Skeletal muscle cell (primary cell): ENCODE results near the gene PSMD1.
"Not testable (repeated sequence)": the region's sequence is repeated elsewhere in the genome, so short reads cannot be mapped to it uniquely, and the experiment has no call there.

Experiments
- DNase-seq: peaks from one replicate; pipeline ENCODE4 v3.0.0-alpha.2; 2010; ENCODE audit warnings: low read depth
- H3K4me3 ChIP-seq: 2 replicates; pipeline ENCODE4 v1.5.1; 2011; ENCODE audit warnings: low read depth, mild to moderate bottlenecking, control low read depth, low read length, moderate library complexity

Gene PSMD1

GRCh38 chr2:231191896-231192872 lies 135.5 kb downstream of the PSMD1 start:
- peak; percentile 51 for DNase-seq
- no peak overlapping the region for H3K4me3 ChIP-seq

GRCh38 chr2:231193216-231193615 lies 136.5 kb downstream of the PSMD1 start:
- H3K4me3 ChIP-seq = no peak overlapping the region
- no peak for DNase-seq

GRCh38 chr2:231196592-231196991 lies 139.9 kb downstream of the PSMD1 start:
- DNase-seq = no peak

GRCh38 chr2:231197196-231197595 lies 140.5 kb downstream of the PSMD1 start:
- DNase-seq, H3K4me3 ChIP-seq: not testable (repeated sequence)

More at GRCh38 chr2:231196592-231196991, 139.9 kb downstream of the PSMD1 start:
- H3K4me3 ChIP-seq = no peak overlapping the region

DNA sequence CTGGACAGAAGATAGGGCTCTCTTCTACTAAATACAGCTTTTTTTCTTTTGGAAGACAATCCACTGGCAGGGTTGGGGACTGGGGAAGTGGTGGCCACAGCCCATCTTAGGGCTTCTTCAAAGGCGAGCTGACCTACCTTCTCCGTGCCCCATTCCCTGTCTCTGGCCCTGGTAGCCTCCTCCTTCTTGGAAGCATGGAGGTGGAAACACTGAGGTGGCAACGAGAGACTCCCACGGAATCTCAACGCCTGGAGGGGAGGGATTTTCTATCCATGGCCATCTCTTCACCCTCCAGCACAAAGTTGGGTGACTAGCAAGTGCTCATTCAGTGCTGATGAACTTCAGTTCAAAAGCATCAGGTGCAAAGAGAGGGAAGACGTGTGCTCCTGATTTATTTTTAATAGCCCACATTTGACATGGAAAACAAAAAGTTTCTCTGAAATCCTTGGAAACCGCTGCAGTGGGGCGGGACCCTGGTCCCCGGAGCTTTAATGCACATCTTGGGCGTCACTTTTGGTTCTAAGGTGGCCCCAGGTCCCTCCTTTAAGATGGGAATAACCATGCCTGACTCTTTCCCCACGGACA lies 141.1 kb downstream of the PSMD1 start:
- H3K4me3 ChIP-seq = peak overlapping the region; percentile 71
- DNase-seq = no peak

DNA sequence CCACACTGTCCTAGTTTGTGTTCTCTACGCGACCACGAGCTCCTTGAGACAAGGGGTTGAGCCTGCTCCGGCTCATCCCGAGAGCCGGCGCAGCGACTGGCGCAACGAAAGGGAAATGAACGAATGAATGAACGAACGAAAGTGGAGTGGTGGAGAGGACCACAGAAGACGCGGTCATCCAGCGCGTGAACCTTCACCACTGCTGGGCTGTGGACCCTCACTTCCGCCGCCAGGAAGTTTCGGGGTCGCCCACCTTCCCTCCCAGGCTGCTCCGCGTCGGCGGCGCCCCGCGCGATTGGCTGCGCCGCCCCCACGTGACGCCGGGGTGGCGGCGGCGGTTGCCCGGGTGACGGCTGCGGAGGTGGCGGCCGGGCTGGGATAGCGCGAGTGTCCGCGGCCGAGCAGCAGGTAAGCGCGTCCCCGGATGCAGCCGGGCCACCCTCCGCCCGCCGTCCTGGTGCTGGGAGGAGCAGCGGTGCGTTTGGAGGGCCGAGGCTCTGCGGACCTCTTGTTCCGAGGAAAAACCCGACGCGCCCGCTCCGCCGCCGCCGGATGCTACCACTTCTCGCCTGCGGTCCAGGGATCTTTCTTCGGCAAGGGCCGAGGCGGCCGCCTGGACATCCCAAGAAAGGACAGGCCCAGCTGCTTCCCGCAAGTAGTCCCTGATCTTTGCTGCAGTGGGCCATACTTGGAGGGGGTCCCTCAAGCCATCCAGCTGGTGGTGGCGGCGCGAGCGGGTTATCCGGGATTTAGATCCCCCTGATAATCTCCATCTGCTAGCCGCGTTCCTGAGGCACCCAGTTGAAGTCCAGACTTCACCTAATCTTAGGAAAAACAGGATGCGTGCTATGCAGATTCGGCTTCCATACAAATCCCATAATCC lies 141.9 kb downstream of the PSMD1 start, which contains the start of gene ARMC9:
TSS of gene ARMC9 (plus strand) at position 341 of the 883 bp plus-strand sequence. CDS start 7,608 bp downstream, outside the sequence.
- no peak for DNase-seq
- peak within 1 kb of the TSS; percentile 71 for H3K4me3 ChIP-seq

DNA sequence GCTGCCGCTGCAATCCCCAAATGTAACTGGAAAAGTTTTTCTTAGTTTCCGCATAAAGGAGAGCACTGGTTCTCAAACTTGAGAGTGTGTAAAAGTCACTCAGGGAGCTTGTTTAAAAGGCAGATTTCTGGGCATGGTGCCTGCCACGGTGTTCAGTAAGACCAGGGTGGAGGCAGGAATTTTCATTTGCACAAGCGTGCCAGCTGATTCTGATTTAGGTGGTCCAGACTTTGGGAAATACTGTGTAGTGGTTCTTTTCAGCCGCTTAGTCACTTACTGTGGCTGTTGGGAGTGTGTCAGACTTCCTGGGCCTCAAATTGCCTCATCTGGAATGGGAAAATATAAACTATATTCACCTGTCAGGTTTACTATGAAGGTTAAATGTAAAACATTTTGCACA lies 142.6 kb downstream of the PSMD1 start:
- H3K4me3 ChIP-seq = peak overlapping the region; percentile 71
- no peak for DNase-seq

GRCh38 chr2:231200805-231201474 lies 144.3 kb downstream of the PSMD1 start:
- DNase-seq = no peak
- no peak overlapping the region for H3K4me3 ChIP-seq

DNA sequence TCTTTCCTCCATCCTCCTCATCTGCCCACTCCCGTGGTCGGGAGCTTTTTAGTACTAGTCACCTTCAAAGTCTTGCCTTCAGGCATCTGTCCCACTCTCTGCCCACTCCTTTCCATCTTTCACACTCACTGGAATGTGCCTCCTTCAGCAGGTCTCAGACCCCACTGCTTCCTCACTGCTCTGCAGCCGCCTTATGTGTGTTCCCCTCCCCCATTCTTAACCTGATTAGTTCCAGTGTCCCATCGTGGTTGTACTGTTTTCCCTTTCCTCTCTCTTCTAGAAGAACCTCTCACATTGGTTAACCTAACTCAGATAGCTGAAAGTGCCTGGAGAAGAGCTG lies 144.8 kb downstream of the PSMD1 start:
- H3K4me3 ChIP-seq = no peak overlapping the region
- DNase-seq = no peak

DNA sequence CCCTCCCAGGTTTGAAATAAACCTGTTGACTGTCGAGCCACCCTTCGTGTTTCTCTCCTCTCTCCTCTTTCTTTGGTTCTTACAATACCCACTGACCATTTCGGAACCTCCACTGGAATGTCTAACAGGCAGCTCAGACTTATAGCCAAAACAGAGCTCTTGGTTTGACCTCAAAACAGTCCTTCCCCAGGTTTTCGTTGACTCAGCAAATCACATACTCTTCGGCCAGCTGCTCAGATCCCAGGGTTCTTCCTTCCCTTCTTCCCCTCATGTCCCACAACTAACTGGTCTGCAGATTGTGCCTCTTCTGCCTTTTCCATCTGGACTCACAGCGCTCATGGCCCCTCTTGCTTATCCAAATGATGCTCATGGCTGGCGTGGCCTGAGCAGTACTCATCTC lies 146.4 kb downstream of the PSMD1 start:
- DNase-seq = no peak
- no peak overlapping the region for H3K4me3 ChIP-seq

- DNase-seq = no peak
- H3K4me3 ChIP-seq = no peak overlapping the region
Observed at GRCh38 chr2:231204146-231204545, 147.5 kb downstream of the PSMD1 start.

- no peak for DNase-seq
- no peak overlapping the region for H3K4me3 ChIP-seq
Observed at GRCh38 chr2:231204581-231204980, 147.9 kb downstream of the PSMD1 start.

GRCh38 chr2:231207734-231208133 lies 151.1 kb downstream of the PSMD1 start:
- no peak overlapping the region for H3K4me3 ChIP-seq
- DNase-seq = no peak

- DNase-seq = no peak
- H3K4me3 ChIP-seq = no peak overlapping the region
Observed at GRCh38 chr2:231210782-231211181, 154.1 kb downstream of the PSMD1 start.

- H3K4me3 ChIP-seq = no peak overlapping the region
- no peak for DNase-seq
Observed at GRCh38 chr2:231211486-231211885, 154.8 kb downstream of the PSMD1 start.

- H3K4me3 ChIP-seq = no peak overlapping the region
- DNase-seq = no peak
Observed at GRCh38 chr2:231212329-231212845, 155.7 kb downstream of the PSMD1 start.

DNA sequence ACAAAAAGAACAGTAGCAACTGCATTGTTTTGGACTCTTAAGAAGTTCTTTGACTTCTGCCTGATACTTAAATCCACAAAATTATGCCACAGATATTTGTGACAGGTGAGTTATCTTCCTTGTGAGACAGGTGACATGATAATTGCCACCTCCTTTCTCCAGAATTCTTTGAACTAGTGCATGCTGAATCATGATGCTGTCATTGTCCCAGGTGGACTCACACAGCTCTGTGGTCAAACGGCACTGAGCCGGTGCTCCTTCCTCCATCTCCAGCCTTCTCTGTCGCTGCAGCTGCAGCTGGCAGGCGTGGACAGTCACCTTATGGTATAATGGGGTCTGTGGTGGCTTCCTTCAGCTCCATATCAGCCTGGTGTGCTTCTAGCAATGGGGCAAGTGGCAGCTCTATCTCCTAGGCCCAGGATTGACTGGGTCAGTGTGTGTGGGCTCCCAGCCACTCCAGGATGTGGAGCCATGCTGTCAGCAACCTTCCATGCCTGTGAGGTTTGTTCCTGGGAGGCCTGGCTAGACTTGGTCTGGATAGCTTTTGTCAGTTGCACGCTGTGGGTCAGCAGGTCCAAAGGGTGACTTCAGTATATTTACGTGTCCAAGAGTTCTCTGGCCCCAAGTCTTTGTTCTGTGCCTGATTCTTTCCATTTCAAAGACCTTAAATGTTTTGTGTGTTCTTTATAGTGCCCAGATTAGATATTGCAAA lies 157.4 kb downstream of the PSMD1 start:
- H3K4me3 ChIP-seq = no peak overlapping the region
- no peak for DNase-seq

DNA sequence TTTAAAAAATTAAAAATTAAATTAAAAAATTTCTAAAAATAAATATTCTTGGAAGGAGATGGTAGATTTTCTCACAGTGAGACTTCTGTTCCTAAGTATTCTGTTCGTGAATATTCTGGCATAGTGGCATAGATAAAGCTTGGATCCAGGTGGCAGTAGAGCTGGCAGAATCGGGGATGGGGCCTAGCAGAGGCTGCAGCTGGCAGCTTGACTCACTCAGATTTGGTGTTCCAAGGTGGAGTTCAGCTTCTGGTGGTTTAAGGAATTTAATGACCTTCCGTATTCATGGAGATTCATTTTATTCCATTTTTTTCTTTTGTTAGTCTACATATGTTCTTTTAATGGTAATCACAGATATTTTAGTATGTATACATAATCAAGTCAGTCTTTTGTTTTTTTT lies 161.7 kb downstream of the PSMD1 start:
- no peak overlapping the region for H3K4me3 ChIP-seq

More for the DNA sequence above, 161.7 kb downstream of the PSMD1 start:
- no peak for DNase-seq
